GM10266 (cell line): ENCODE results near the gene GIPC2.
"Not testable (repeated sequence)": the region's sequence is repeated elsewhere in the genome, so short reads cannot be mapped to it uniquely, and the experiment has no call there.

Source experiments
- DNase-seq: peaks from one replicate; pipeline ENCODE4 v3.0.0; 2012; ENCODE audit errors: extremely low spot score
- CTCF ChIP-seq: IDR thresholded peaks from 2 replicates; pipeline ENCODE4 v1.5.1; 2012; ENCODE audit warnings: mild to moderate bottlenecking, low read depth; ENCODE audit not compliant: control insufficient read depth, insufficient read depth; ENCODE audit errors: missing control alignments

GIPC2 gene

GRCh38 chr1:78102916-78103315 is 57.1 kb downstream of the GIPC2 start:
- no peak for DNase-seq
- TF ChIP-seq CTCF: no peak

- no peak for TF ChIP-seq CTCF
- DNase-seq: no peak
Observed at GRCh38 chr1:78104322-78104721, 58.6 kb downstream of the GIPC2 start.

GRCh38 chr1:78109659-78110058 is 63.9 kb downstream of the GIPC2 start:
- not testable (repeated sequence) for DNase-seq

GRCh38 chr1:78113156-78113916 is 67.6 kb downstream of the GIPC2 start:
- DNase-seq: no peak
- TF ChIP-seq CTCF: no peak

GRCh38 chr1:78114034-78114956 is 68.5 kb downstream of the GIPC2 start:
- peak; percentile 55 for DNase-seq
- TF ChIP-seq CTCF: peak; percentile 80

- DNase-seq: not testable (repeated sequence)
Observed at GRCh38 chr1:78120485-78120884, 74.7 kb downstream of the GIPC2 start.

GRCh38 chr1:78121710-78122109 is 75.9 kb downstream of the GIPC2 start:
- no peak for TF ChIP-seq CTCF
- no peak for DNase-seq

GRCh38 chr1:78122389-78122788 is 76.6 kb downstream of the GIPC2 start:
- DNase-seq: no peak
- TF ChIP-seq CTCF: no peak
